GM23338 (cell line): ENCODE data around the gene MTX3. TPM values are rescaled to one million over a fixed set of nuclear protein-coding genes. Genes with fewer than 3 reads are reported as not detected.

Experiments used
- ATAC-seq: fragments of 200-7000 bp; cut with Tn5 transposase; 3 replicates; pipeline ENCODE4 v1.9.1; 2020
- DNase-seq: peaks from one replicate; pipeline ENCODE4 v3.0.0-alpha.2; 2015; ENCODE audit warnings: low spot score
- H2AFZ ChIP-seq: fragments of 200-600 bp; sonication (generic); 2 replicates; pipeline ENCODE4 v1.8.0; 2016; ENCODE audit warnings: antibody characterized with exemption, mild to moderate bottlenecking, moderate library complexity
- H3F3A ChIP-seq: fragments of 200-600 bp; sonication (generic); replicated peaks from 2 replicates; pipeline ENCODE4 v1.8.0; 2017; ENCODE audit warnings: antibody characterized with exemption, mixed run types, low read depth
- H3K27ac ChIP-seq: fragments of 200-600 bp; sonication (generic); 2 replicates; pipeline ENCODE4 v1.6.1; 2016; ENCODE audit warnings: low read depth
- H3K27me3 ChIP-seq: fragments of 200-600 bp; sonication (generic); 2 replicates; pipeline ENCODE4 v1.8.0; 2016; ENCODE audit warnings: mild to moderate bottlenecking, mixed run types, moderate library complexity; ENCODE audit not compliant: insufficient read depth
- H3K36me3 ChIP-seq: fragments of 200-600 bp; sonication (generic); 2 replicates; pipeline ENCODE4 v1.8.0; 2016; ENCODE audit warnings: mild to moderate bottlenecking; ENCODE audit not compliant: insufficient read depth
- H3K4me1 ChIP-seq: fragments of 200-600 bp; sonication (generic); 2 replicates; pipeline ENCODE4 v1.8.0; 2016; ENCODE audit warnings: mild to moderate bottlenecking, moderate library complexity; ENCODE audit not compliant: insufficient read depth
- H3K4me2 ChIP-seq: fragments of 200-600 bp; sonication (generic); 2 replicates; pipeline ENCODE4 v1.7.1; 2017; ENCODE audit warnings: mixed run types
- H3K4me3 ChIP-seq: fragments of 200-600 bp; sonication (generic); 2 replicates; pipeline ENCODE4 v1.6.1; 2016; ENCODE audit warnings: mixed run types
- H3K79me2 ChIP-seq: fragments of 200-600 bp; sonication (generic); replicated peaks from 2 replicates; pipeline ENCODE4 v1.8.0; 2017; ENCODE audit warnings: mild to moderate bottlenecking; ENCODE audit not compliant: insufficient read depth
- H3K9me2 ChIP-seq: fragments of 200-600 bp; sonication (generic); 2 replicates; pipeline ENCODE4 v1.8.0; 2017; ENCODE audit not compliant: insufficient read depth
- H4K20me1 ChIP-seq: fragments of 200-600 bp; sonication (generic); replicated peaks from 2 replicates; pipeline ENCODE4 v1.8.0; 2017; ENCODE audit warnings: mild to moderate bottlenecking; ENCODE audit not compliant: insufficient read depth
- H3K27ac Mint-ChIP-seq: 2 replicates; pipeline ENCODE4 v1.8.0; 2020; ENCODE audit warnings: inconsistent platforms, mild to moderate bottlenecking, moderate library complexity, mixed read lengths
- H3K27me3 Mint-ChIP-seq: 3 replicates; pipeline ENCODE4 v1.8.0; 2022; ENCODE audit warnings: low read depth, mild to moderate bottlenecking, moderate library complexity, mixed read lengths, inconsistent platforms; ENCODE audit not compliant: insufficient read depth, poor library complexity
- H3K36me3 Mint-ChIP-seq: 3 replicates; pipeline ENCODE4 v1.8.0; 2021; ENCODE audit warnings: low read depth, mild to moderate bottlenecking, inconsistent platforms, moderate library complexity, mixed read lengths
- H3K4me1 Mint-ChIP-seq: 3 replicates; pipeline ENCODE4 v1.8.0; 2020; ENCODE audit warnings: mild to moderate bottlenecking, inconsistent platforms, mixed read lengths
- H3K4me3 Mint-ChIP-seq: 3 replicates; pipeline ENCODE4 v1.8.0; 2021; ENCODE audit warnings: moderate library complexity, mild to moderate bottlenecking, inconsistent platforms, mixed read lengths
- H3K9me3 Mint-ChIP-seq: 3 replicates; pipeline ENCODE4 v1.8.0; 2020; ENCODE audit warnings: moderate library complexity, mild to moderate bottlenecking, inconsistent platforms, mixed read lengths
- CREB1 ChIP-seq: fragments of 250-450 bp; sonication (Bioruptor Pico); IDR thresholded peaks from 2 replicates; pipeline ENCODE4 v1.5.0; 2020; ENCODE audit warnings: low read depth, mild to moderate bottlenecking, moderate library complexity
- EZH2 ChIP-seq: fragments of 200-600 bp; sonication (generic); IDR thresholded peaks from one replicate; pipeline ENCODE4 v1.8.0; 2017; ENCODE audit warnings: antibody characterized with exemption, mild to moderate bottlenecking, low read depth; ENCODE audit not compliant: unreplicated experiment
- EZH2phosphoT487 ChIP-seq: fragments of 200-600 bp; sonication (generic); IDR thresholded peaks from one replicate; pipeline ENCODE4 v1.8.1; 2018; ENCODE audit warnings: antibody characterized with exemption; ENCODE audit not compliant: unreplicated experiment
- JUNB ChIP-seq: IDR thresholded peaks from one replicate; pipeline ENCODE4 v1.6.1; 2016; ENCODE audit warnings: antibody characterized with exemption; ENCODE audit not compliant: unreplicated experiment
- NANOG ChIP-seq: IDR thresholded peaks from 2 replicates; pipeline ENCODE4 v1.6.1; 2016; ENCODE audit warnings: antibody characterized with exemption, borderline replicate concordance
- POLR2AphosphoS5 ChIP-seq: IDR thresholded peaks from 2 replicates; pipeline ENCODE4 v1.6.1; 2016; ENCODE audit warnings: antibody characterized with exemption, low read depth
- STAT1 ChIP-seq: IDR thresholded peaks from one replicate; pipeline ENCODE4 v1.6.1; 2016; ENCODE audit warnings: antibody characterized with exemption; ENCODE audit not compliant: unreplicated experiment
- ZNF114 ChIP-seq: fragments of 250-450 bp; sonication (Bioruptor Pico); IDR thresholded peaks from 2 replicates; pipeline ENCODE4 v1.5.0; 2020; ENCODE audit warnings: mild to moderate bottlenecking, moderate library complexity
- ZNF331 ChIP-seq: fragments of 250-450 bp; sonication (Bioruptor Pico); IDR thresholded peaks from 2 replicates; pipeline ENCODE4 v1.5.0; 2020; ENCODE audit warnings: low read depth, mild to moderate bottlenecking, moderate library complexity
- ZNF462 ChIP-seq: fragments of 250-450 bp; sonication (Bioruptor Pico); IDR thresholded peaks from 2 replicates; pipeline ENCODE4 v1.5.0; 2020; ENCODE audit warnings: mild to moderate bottlenecking, moderate library complexity
- polyA plus RNA-seq: library from polyadenylated mRNA; unstranded; fragments of >200 nt; fragmentation: Nextera tagmentation; extraction: Ambion mirVana; gene quantifications from 2 replicates; pipeline ENCODE4 v1.2.1, GENCODE V29; 2016
- total RNA-seq: library from RNA; depleted of rRNA; stranded (reverse); fragments of >200 nt; shearing (Covaris generic); gene quantifications from 2 replicates; pipeline ENCODE4 v1.2.3, GENCODE V29; 2014
- TF ChIP-seq, protein P1 (sequence below), 2 experiments: fragments of 200-600 bp in 1 of 2; sonication (generic) in 1 of 2; conservative IDR thresholded peaks; 2 replicates each; pipeline versions ENCODE4 v1.5.1 to v1.6.1; 2016 to 2017; ENCODE audit warnings: antibody characterized with exemption in 2 of 2, low read depth in 2 of 2, mild to moderate bottlenecking in 2 of 2, moderate library complexity in 1 of 2
- TF ChIP-seq, protein P2 (sequence below): IDR thresholded peaks from 2 replicates; pipeline ENCODE4 v1.6.1; 2016; ENCODE audit warnings: antibody characterized with exemption
- TF ChIP-seq, protein P3 (sequence below): IDR thresholded peaks from one replicate; pipeline ENCODE4 v1.6.1; 2018; ENCODE audit warnings: antibody characterized with exemption; ENCODE audit not compliant: unreplicated experiment

The MTX3 gene
- total and polyA plus RNA-seq, 2 experiments from 2014 or later, result 11.3 to 33.8 TPM

DNA sequence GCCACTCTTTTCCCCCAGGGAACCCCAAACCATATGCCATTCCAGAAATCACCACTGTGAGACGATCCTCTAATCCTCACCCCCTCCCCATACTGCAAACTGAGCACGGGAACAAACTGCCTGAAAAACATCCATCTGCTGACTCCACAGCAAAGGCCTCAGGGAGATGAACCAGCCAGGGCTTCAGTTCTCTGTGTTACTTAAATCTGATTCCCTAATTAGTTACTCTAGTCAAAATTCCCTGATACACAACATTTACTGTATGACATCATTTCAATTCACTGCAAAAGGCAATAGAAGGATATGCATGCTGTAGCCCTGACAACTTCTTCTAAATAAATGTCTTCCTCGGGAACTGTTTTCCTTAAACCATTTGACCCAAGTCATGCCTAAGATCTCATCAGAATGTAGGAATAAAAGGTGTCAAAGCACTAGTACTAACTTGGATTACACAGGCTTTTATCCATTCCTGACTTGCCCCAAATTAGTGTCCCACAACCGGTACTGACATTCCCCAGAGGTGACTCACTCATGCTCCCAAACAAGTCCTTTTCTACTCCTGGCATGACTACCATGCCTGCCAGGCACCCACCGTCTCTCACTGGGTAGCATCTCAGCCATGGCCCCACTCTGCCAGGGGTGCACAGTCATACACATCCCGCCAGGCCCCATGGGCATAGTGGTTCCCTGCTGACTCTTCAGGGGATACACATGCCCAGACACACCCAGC is 35.0 kb downstream of the MTX3 start:
- H3K27me3 ChIP-seq, result no peaks in the 10 kb centered on the region
- ATAC-seq, result peak; percentile 56
- H3K79me2 ChIP-seq, result no peaks in the 10 kb centered on the region
- H2AFZ ChIP-seq, result no peak overlapping the region
- H3K4me3 ChIP-seq, result no peak overlapping the region
- TF ChIP-seq, protein P1, sequence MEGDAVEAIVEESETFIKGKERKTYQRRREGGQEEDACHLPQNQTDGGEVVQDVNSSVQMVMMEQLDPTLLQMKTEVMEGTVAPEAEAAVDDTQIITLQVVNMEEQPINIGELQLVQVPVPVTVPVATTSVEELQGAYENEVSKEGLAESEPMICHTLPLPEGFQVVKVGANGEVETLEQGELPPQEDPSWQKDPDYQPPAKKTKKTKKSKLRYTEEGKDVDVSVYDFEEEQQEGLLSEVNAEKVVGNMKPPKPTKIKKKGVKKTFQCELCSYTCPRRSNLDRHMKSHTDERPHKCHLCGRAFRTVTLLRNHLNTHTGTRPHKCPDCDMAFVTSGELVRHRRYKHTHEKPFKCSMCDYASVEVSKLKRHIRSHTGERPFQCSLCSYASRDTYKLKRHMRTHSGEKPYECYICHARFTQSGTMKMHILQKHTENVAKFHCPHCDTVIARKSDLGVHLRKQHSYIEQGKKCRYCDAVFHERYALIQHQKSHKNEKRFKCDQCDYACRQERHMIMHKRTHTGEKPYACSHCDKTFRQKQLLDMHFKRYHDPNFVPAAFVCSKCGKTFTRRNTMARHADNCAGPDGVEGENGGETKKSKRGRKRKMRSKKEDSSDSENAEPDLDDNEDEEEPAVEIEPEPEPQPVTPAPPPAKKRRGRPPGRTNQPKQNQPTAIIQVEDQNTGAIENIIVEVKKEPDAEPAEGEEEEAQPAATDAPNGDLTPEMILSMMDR (conservative IDR thresholded peaks at IDR 0.05; ENCODE audit: low read depth in 2 of 2), result no peak
- TF ChIP-seq EZH2phosphoT487 (no peak), POLR2AphosphoS5 (no peak), JUNB (no peak), ZNF331 (CRISPR knock-in tag) (no peak), EZH2 (no peak), CREB1 (CRISPR knock-in tag) (no peak), STAT1 (no peak), ZNF114 (CRISPR knock-in tag) (no peak), NANOG (no peak), ZNF462 (CRISPR knock-in tag) (no peak)
- TF ChIP-seq, protein P2, sequence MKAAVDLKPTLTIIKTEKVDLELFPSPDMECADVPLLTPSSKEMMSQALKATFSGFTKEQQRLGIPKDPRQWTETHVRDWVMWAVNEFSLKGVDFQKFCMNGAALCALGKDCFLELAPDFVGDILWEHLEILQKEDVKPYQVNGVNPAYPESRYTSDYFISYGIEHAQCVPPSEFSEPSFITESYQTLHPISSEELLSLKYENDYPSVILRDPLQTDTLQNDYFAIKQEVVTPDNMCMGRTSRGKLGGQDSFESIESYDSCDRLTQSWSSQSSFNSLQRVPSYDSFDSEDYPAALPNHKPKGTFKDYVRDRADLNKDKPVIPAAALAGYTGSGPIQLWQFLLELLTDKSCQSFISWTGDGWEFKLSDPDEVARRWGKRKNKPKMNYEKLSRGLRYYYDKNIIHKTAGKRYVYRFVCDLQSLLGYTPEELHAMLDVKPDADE, result no peak
- TF ChIP-seq, protein P3, sequence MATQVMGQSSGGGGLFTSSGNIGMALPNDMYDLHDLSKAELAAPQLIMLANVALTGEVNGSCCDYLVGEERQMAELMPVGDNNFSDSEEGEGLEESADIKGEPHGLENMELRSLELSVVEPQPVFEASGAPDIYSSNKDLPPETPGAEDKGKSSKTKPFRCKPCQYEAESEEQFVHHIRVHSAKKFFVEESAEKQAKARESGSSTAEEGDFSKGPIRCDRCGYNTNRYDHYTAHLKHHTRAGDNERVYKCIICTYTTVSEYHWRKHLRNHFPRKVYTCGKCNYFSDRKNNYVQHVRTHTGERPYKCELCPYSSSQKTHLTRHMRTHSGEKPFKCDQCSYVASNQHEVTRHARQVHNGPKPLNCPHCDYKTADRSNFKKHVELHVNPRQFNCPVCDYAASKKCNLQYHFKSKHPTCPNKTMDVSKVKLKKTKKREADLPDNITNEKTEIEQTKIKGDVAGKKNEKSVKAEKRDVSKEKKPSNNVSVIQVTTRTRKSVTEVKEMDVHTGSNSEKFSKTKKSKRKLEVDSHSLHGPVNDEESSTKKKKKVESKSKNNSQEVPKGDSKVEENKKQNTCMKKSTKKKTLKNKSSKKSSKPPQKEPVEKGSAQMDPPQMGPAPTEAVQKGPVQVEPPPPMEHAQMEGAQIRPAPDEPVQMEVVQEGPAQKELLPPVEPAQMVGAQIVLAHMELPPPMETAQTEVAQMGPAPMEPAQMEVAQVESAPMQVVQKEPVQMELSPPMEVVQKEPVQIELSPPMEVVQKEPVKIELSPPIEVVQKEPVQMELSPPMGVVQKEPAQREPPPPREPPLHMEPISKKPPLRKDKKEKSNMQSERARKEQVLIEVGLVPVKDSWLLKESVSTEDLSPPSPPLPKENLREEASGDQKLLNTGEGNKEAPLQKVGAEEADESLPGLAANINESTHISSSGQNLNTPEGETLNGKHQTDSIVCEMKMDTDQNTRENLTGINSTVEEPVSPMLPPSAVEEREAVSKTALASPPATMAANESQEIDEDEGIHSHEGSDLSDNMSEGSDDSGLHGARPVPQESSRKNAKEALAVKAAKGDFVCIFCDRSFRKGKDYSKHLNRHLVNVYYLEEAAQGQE, result no peak
- H3K4me1 Mint-ChIP-seq, result peaks cover 17% of the 10 kb centered on the region
- H3F3A ChIP-seq, result no peaks in the 10 kb centered on the region
- H3K4me2 ChIP-seq, result no peak overlapping the region
- H4K20me1 ChIP-seq, result no peaks in the 10 kb centered on the region
- no peak overlapping the region for H3K27ac Mint-ChIP-seq
- H3K4me3 Mint-ChIP-seq, result no peak overlapping the region
- H3K27me3 Mint-ChIP-seq, result peaks cover 3% of the 10 kb centered on the region
- no peak overlapping the region for H3K27ac ChIP-seq
- H3K36me3 ChIP-seq, result no peaks in the 10 kb centered on the region
- H3K36me3 Mint-ChIP-seq, result no peaks in the 10 kb centered on the region
- no peak for DNase-seq
- H3K9me3 Mint-ChIP-seq, result no peaks in the 10 kb centered on the region
- H3K4me1 ChIP-seq, result peaks cover 6% of the 10 kb centered on the region
- peaks cover 5% of the 10 kb centered on the region; the same call in 1 of the 2 replicates for H3K9me2 ChIP-seq
